IMR-90 (cell line): ENCODE results near the gene CNP. TPM values are rescaled to one million over a fixed set of nuclear protein-coding genes. Genes with fewer than 3 reads are reported as not detected.

Experiments
- ATAC-seq: fragments of 200-7000 bp; cut with Tn5 transposase; 2 replicates; pipeline ENCODE4 v1.9.1; 2020; ENCODE audit warnings: low read depth, mild to moderate bottlenecking, moderate library complexity
- BruUV-seq: library from RNA; stranded (reverse); fragments of 400-500 nt; replicated peaks from 2 replicates; lab custom pipeline; 2021; lab: Mats Ljungman, UMichigan
- CTCF ChIA-PET: fragments of 300-600 bp; formaldehyde crosslinking; extraction: SDS; loops from one replicate; lab custom pipeline; 2021; ENCODE audit warnings: antibody characterized with exemption; lab: Yijun Ruan, JAX
- POLR2A ChIA-PET: fragments of 300-600 bp; sonication (Branson Sonifier 250); formaldehyde crosslinking; loops from one replicate; lab custom pipeline; 2022; ENCODE audit warnings: antibody characterized with exemption; ENCODE audit not compliant: unreplicated experiment; lab: Charles Lee
- DNase-seq: peaks from one replicate; pipeline ENCODE4 v3.0.0; 2013
- H2AFZ ChIP-seq: replicated peaks from 2 replicates; pipeline ENCODE3; 2013; ENCODE audit warnings: low read length, mild to moderate bottlenecking; ENCODE audit not compliant: poor library complexity
- H2AK5ac ChIP-seq: 2 replicates; pipeline ENCODE4 v1.6.1; 2013; ENCODE audit warnings: low read depth, low read length, inconsistent platforms
- H2AK9ac ChIP-seq: replicated peaks from 2 replicates; pipeline ENCODE3; 2013; ENCODE audit warnings: mild to moderate bottlenecking, low read depth, low read length, moderate library complexity; ENCODE audit not compliant: poor library complexity
- H2BK120ac ChIP-seq: 2 replicates; pipeline ENCODE4 v1.6.1; 2013; ENCODE audit warnings: low read depth, low read length, inconsistent platforms
- H2BK15ac ChIP-seq: 3 replicates; pipeline ENCODE4 v1.6.1; 2013; ENCODE audit warnings: low read depth, low read length, inconsistent platforms
- H2BK20ac ChIP-seq: 2 replicates; pipeline ENCODE4 v1.6.1; 2013; ENCODE audit warnings: low read depth, mild to moderate bottlenecking, inconsistent platforms, low read length, moderate library complexity
- H2BK5ac ChIP-seq: 2 replicates; pipeline ENCODE4 v1.6.1; 2013; ENCODE audit warnings: mild to moderate bottlenecking, low read depth, low read length, inconsistent platforms; ENCODE audit not compliant: poor library complexity, severe bottlenecking
- H3K14ac ChIP-seq: replicated peaks from 2 replicates; pipeline ENCODE4 v1.6.1; 2013; ENCODE audit warnings: low read depth, low read length, inconsistent platforms
- H3K18ac ChIP-seq: 2 replicates; pipeline ENCODE4 v1.6.1; 2013; ENCODE audit warnings: low read depth, low read length, control low read depth
- H3K23ac ChIP-seq: 2 replicates; pipeline ENCODE4 v1.6.1; 2013; ENCODE audit warnings: low read depth, low read length, inconsistent platforms
- H3K27ac ChIP-seq: 2 replicates; pipeline ENCODE4 v1.5.1; 2013; ENCODE audit warnings: mild to moderate bottlenecking, control low read depth, low read length; ENCODE audit not compliant: insufficient read depth
- H3K27me3 ChIP-seq: 2 replicates; pipeline ENCODE4 v1.6.1; 2013; ENCODE audit warnings: low read length; ENCODE audit not compliant: control insufficient read depth, insufficient read depth
- H3K36me3 ChIP-seq: 2 replicates; pipeline ENCODE4 v1.6.1; 2013; ENCODE audit warnings: low read length, mixed read lengths; ENCODE audit not compliant: control insufficient read depth, insufficient read depth
- H3K4ac ChIP-seq: 2 replicates; pipeline ENCODE4 v1.6.1; 2013; ENCODE audit warnings: low read depth, low read length, inconsistent platforms
- H3K4me1 ChIP-seq: 2 replicates; pipeline ENCODE4 v1.6.1; 2013; ENCODE audit warnings: low read length, mixed read lengths; ENCODE audit not compliant: control insufficient read depth, insufficient read depth
- H3K4me2 ChIP-seq: 2 replicates; pipeline ENCODE4 v1.6.1; 2013; ENCODE audit warnings: low read depth, mild to moderate bottlenecking, control low read depth, low read length, moderate library complexity
- H3K4me3 ChIP-seq: 2 replicates; pipeline ENCODE4 v1.5.1; 2013; ENCODE audit warnings: low read depth, mild to moderate bottlenecking, control low read depth, low read length, moderate library complexity; ENCODE audit not compliant: insufficient read depth
- H3K56ac ChIP-seq: 2 replicates; pipeline ENCODE4 v1.6.1; 2013; ENCODE audit warnings: low read length, inconsistent platforms; ENCODE audit not compliant: insufficient read depth; ENCODE audit errors: extremely low read depth
- H3K79me1 ChIP-seq, 2 experiments: 2 replicates each; pipeline ENCODE4 v1.6.1; 2013; ENCODE audit warnings: low read length in 2 of 2, inconsistent platforms in 1 of 2, low read depth in 1 of 2
- H3K9ac ChIP-seq: 2 replicates; pipeline ENCODE4 v1.6.1; 2013; ENCODE audit warnings: low read depth, low read length, control low read depth
- H3K9me1 ChIP-seq: 2 replicates; pipeline ENCODE4 v1.6.1; 2013; ENCODE audit warnings: low read length, inconsistent platforms; ENCODE audit not compliant: insufficient read depth
- H3K9me3 ChIP-seq: 2 replicates; pipeline ENCODE4 v1.6.1; 2013; ENCODE audit warnings: low read length; ENCODE audit not compliant: control insufficient read depth, insufficient read depth
- H4K20me1 ChIP-seq: 2 replicates; pipeline ENCODE4 v1.6.1; 2013; ENCODE audit warnings: low read length, inconsistent platforms; ENCODE audit not compliant: insufficient read depth
- H4K5ac ChIP-seq: 2 replicates; pipeline ENCODE4 v1.6.1; 2013; ENCODE audit warnings: mild to moderate bottlenecking, low read depth, low read length, control low read depth
- H4K8ac ChIP-seq, 2 experiments: 2 replicates each; pipeline ENCODE4 v1.6.1; 2013; ENCODE audit warnings: low read depth in 2 of 2, low read length in 2 of 2, control low read depth in 1 of 2, inconsistent platforms in 1 of 2
- H4K91ac ChIP-seq: 2 replicates; pipeline ENCODE4 v1.6.1; 2013; ENCODE audit warnings: low read depth, low read length, inconsistent platforms; ENCODE audit not compliant: insufficient read depth
- BHLHE40 ChIP-seq: fragments of 150-350 bp; IDR thresholded peaks from 2 replicates; pipeline ENCODE4 v1.6.1; 2016; ENCODE audit warnings: mild to moderate bottlenecking, low read depth, low read length
- FOS ChIP-seq: fragments of 150-350 bp; IDR thresholded peaks from 2 replicates; pipeline ENCODE4 v1.6.1; 2016; ENCODE audit warnings: low read depth, low read length
- MAFK ChIP-seq: IDR thresholded peaks from 2 replicates; pipeline ENCODE4 v1.6.1; 2012; ENCODE audit warnings: low read depth, low read length, improper control_type of control experiment
- MAZ ChIP-seq: IDR thresholded peaks from 2 replicates; pipeline ENCODE4 v1.6.1; 2012; ENCODE audit warnings: low read depth, mild to moderate bottlenecking, low read length, improper control_type of control experiment, moderate library complexity, borderline replicate concordance
- NFE2L2 ChIP-seq: fragments of 150-350 bp; IDR thresholded peaks from 2 replicates; pipeline ENCODE4 v1.6.1; 2016; ENCODE audit warnings: low read depth, mild to moderate bottlenecking, low read length
- WGBS, 2 experiments: methylation state at CpG; one replicate each; pipeline versions ENCODE4 v1.1.5 to v1.1.7; 2013; ENCODE audit warnings: missing lambda C conversion rate in 2 of 2; ENCODE audit not compliant: insufficient read length in 1 of 2; ENCODE audit errors: extremely low coverage in 2 of 2; 5-methylcytosine and 5-hydroxymethylcytosine counted together
- dilution Hi-C: fragments of 300-500 bp; cut with HindIII; formaldehyde crosslinking; loops from one replicate; pipeline ENCODE4 v1.14.3; 2018; ENCODE audit warnings: low sequenced_read_pairs; ENCODE audit not compliant: unreplicated experiment
- in situ Hi-C: fragments of 300-500 bp; cut with MboI; formaldehyde crosslinking; loops from 3 replicates; pipeline ENCODE4 v1.14.3; 2019; ENCODE audit warnings: low sequenced_read_pairs, inconsistent platforms, mixed read lengths
- intact Hi-C: fragments of 100-400 bp; cut with micrococcal nuclease; formaldehyde crosslinking; loops from 2 replicates; pipeline ENCODE4 v1.10.0; 2022
- polyA plus RNA-seq, 3 experiments: library from polyadenylated mRNA; depleted of rRNA; stranded (reverse); fragments of >200 nt; gene quantifications; 2 replicates each; pipeline ENCODE4 v1.2.3, GENCODE V29; 2012; ENCODE audit warnings: low replicate concordance in 1 of 3
- total RNA-seq: library from RNA; depleted of rRNA; stranded (reverse); fragments of >200 nt; gene quantifications from 2 replicates; pipeline ENCODE4 v1.2.3, GENCODE V29; 2012

CNP gene
- total and polyA plus RNA-seq, 2 of the 4 experiments (the other 2 are of a cell fraction), result 45.5 to 46.4 TPM

DNA sequence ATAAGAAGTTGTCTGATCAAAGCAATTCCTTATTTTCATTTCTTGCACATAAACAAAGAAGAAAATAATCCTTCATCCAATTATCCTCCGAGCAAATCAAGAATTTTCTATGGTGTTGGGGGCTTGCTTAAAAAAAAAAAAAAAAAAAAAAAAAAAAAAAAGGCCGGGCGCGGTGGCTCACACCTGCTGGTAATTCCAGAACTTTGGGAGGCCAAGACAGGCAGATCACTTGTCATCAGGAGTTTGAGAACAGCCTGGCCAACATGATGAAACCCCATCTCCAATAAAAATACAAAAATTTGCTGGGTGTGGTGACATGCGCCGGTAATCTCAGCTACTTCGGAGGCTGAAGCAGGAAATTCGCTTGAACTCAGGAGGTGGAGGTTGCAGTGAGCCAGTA, 19.3 kb downstream of the CNP start:
- no peaks in the 10 kb centered on the region for H4K20me1 ChIP-seq
- no peak overlapping the region for H3K4me3 ChIP-seq
- peaks cover 22 to 42% of the 10 kb centered on the region in 2 experiments for H3K79me1 ChIP-seq
- H3K23ac ChIP-seq, result no peak overlapping the region
- peaks cover 63% of the 10 kb centered on the region for H3K36me3 ChIP-seq
- H2BK5ac ChIP-seq, result no peak overlapping the region
- H2BK120ac ChIP-seq, result no peak overlapping the region
- TF ChIP-seq MAZ (no peak), NFE2L2 (no peak), MAFK (no peak), BHLHE40 (no peak), FOS (no peak)
- H2AFZ ChIP-seq, result no peak overlapping the region
- H3K56ac ChIP-seq, result no peak overlapping the region
- POLR2A ChIA-PET, result no interaction called here
- no TSS peak for BruUV-seq
- dilution Hi-C loops, result no loop called here
- no peak overlapping the region for H4K91ac ChIP-seq
- H3K18ac ChIP-seq, result no peak overlapping the region
- no peak overlapping the region for H3K9ac ChIP-seq
- H4K8ac ChIP-seq, result no peak overlapping the region
- H2BK15ac ChIP-seq, result no peak overlapping the region
- CTCF ChIA-PET, result no interaction called here
- intact Hi-C loops, result no loop called here
- H2AK5ac ChIP-seq, result no peak overlapping the region
- ATAC-seq (no peak), DNase-seq (no peak)
- no peak overlapping the region for H4K5ac ChIP-seq
- no peaks in the 10 kb centered on the region for H3K27me3 ChIP-seq
- no peaks in the 10 kb centered on the region for H3K4me1 ChIP-seq
- H3K4me2 ChIP-seq, result no peak overlapping the region
- H3K4ac ChIP-seq, result no peak overlapping the region
- H2AK9ac ChIP-seq, result no peak overlapping the region
- H2BK20ac ChIP-seq, result no peak overlapping the region
- H3K14ac ChIP-seq, result no peak overlapping the region
- no peak overlapping the region for H3K27ac ChIP-seq
- H3K9me3 ChIP-seq, result no peaks in the 10 kb centered on the region
- in situ Hi-C loops, result no loop called here
- WGBS, 2 experiments, result 100% methylated on average over 3 of the region's 8 CpGs; no CpG with 5 or more reads in 1 of the 2 experiments
- H3K9me1 ChIP-seq, result no peaks in the 10 kb centered on the region
